Measurements from ENCODE around the gene GLIS2.

GLIS2 gene

GRCh38 chr16:4373356-4373908, 57.6 kb downstream of the GLIS2 start:
- Histone ChIP-seq H3K4me1 (ENCODE audit: control insufficient read depth, insufficient read depth, low read length) (peaks cover 21% of the 10 kb centered on the region), H3K4me3 (ENCODE audit: low read depth, low read length) (no peak overlapping the region), H3K27ac (ENCODE audit: extremely low read depth, low read depth, low read length) (no peak overlapping the region; the same call in 1 of the 2 replicates), H3K36me3 (ENCODE audit: control insufficient read depth in 2 of 2, insufficient read depth in 1 of 2, low read length in 2 of 2) (no peaks in the 10 kb centered on the region; a peak in 1 of 3 replicates), H3K9me3 (ENCODE audit: control insufficient read depth, insufficient read depth, low read depth, low read length) (no peaks in the 10 kb centered on the region)
- TF ChIP-seq ZIC2 (tag by site-specific recombination; IDR thresholded peaks at IDR 0.05) (peak; percentile 84), ZNF692 (tag by site-specific recombination; IDR thresholded peaks at IDR 0.05) (peak; percentile 37; the same call in 1 of the 2 replicates), ZNF561 (tag by site-specific recombination; IDR thresholded peaks at IDR 0.05; ENCODE audit: borderline replicate concordance) (no peak), GLIS1 (tag by site-specific recombination; IDR thresholded peaks at IDR 0.05) (peak; percentile 48), ZNF449 (tag by site-specific recombination; IDR thresholded peaks at IDR 0.05) (no peak), ZFP3 (tag by site-specific recombination; IDR thresholded peaks at IDR 0.05; ENCODE audit: low read depth) (no peak), ZNF324 (tag by site-specific recombination; IDR thresholded peaks at IDR 0.05) (no peak), YY1 (tag by site-specific recombination; IDR thresholded peaks at IDR 0.05) (no peak), ZBTB48 (tag by site-specific recombination; IDR thresholded peaks at IDR 0.05) (peak; percentile 95), ZNF223 (tag by site-specific recombination; IDR thresholded peaks at IDR 0.05) (no peak)
- POLR2A ChIA-PET = interaction anchor here (0.6 to 1.5 kb wide), 6 partner anchors 13 to 1239 kb away, joined by 3 to 4 read pairs (median 4); partner anchors contain the start of genes CORO7, PAM16 and ZNF213
- CTCF ChIA-PET = interaction anchor here (0.6 to 3.3 kb wide), 5 partner anchors 14 to 172 kb away, joined by 3 to 32 read pairs (median 9); no protein-coding TSS in a partner anchor

- H3K27ac ChIP-seq (ENCODE audit: extremely low read depth, low read depth, low read length) = no peak overlapping the region; the same call in 1 of the 2 replicates
- H3K9me3 ChIP-seq (ENCODE audit: control insufficient read depth, insufficient read depth, low read depth, low read length) = no peaks in the 10 kb centered on the region
- H3K4me3 ChIP-seq (ENCODE audit: low read depth, low read length) = no peak overlapping the region
- H3K36me3 ChIP-seq (ENCODE audit: control insufficient read depth in 2 of 2, insufficient read depth in 1 of 2, low read length in 2 of 2) = no peaks in the 10 kb centered on the region
- ChIA-PET CTCF (interaction anchor here (0.8 to 3.3 kb wide), 4 partner anchors 14 to 29 kb away, joined by 4 to 32 read pairs (median 10); no protein-coding TSS in a partner anchor), POLR2A (interaction anchor here (0.6 to 1.5 kb wide), 6 partner anchors 13 to 1239 kb away, joined by 3 to 4 read pairs (median 4); partner anchors contain the start of genes CORO7, PAM16 and ZNF213)
- H3K4me1 ChIP-seq (ENCODE audit: control insufficient read depth, insufficient read depth, low read length) = peaks cover 21% of the 10 kb centered on the region
- TF ChIP-seq ZNF513 (tag by site-specific recombination; IDR thresholded peaks at IDR 0.05) = no peak
- no peak for TF ChIP-seq ZNF704 (tag by site-specific recombination; IDR thresholded peaks at IDR 0.05)
- no peak for TF ChIP-seq ZNF175 (tag by site-specific recombination; IDR thresholded peaks at IDR 0.05)
- peak; percentile 60 for TF ChIP-seq GLIS1 (tag by site-specific recombination; IDR thresholded peaks at IDR 0.05)
- TF ChIP-seq ZSCAN5A (tag by site-specific recombination; IDR thresholded peaks at IDR 0.05) = no peak
- TF ChIP-seq KLF9 (tag by site-specific recombination; IDR thresholded peaks at IDR 0.05; ENCODE audit: low read depth) = peak; percentile 89
- TF ChIP-seq ZNF623 (tag by site-specific recombination; IDR thresholded peaks at IDR 0.05) = no peak
- TF ChIP-seq ZNF629 (tag by site-specific recombination; IDR thresholded peaks at IDR 0.05) = no peak
- no peak for TF ChIP-seq ZEB2 (tag by site-specific recombination; IDR thresholded peaks at IDR 0.05)
- no peak for TF ChIP-seq MEIS1 (CRISPR knock-in tag; IDR thresholded peaks at IDR 0.05; ENCODE audit: borderline replicate concordance)
- no peak for TF ChIP-seq ZNF280C (tag by site-specific recombination; IDR thresholded peaks at IDR 0.05)
- TF ChIP-seq KLF1 (tag by site-specific recombination; IDR thresholded peaks at IDR 0.05) = peak; percentile 87
- no peak for TF ChIP-seq ZBTB17 (tag by site-specific recombination; IDR thresholded peaks at IDR 0.05)
These were observed 58.3 kb downstream of the GLIS2 start for GRCh38 chr16:4373909-4374742.
